ENCODE measurements around the gene JAM3. TPM values are rescaled to one million over a fixed set of nuclear protein-coding genes. Genes with fewer than 3 reads are reported as not detected.

Gene JAM3
- total and polyA plus RNA-seq, 2 of the 8 experiments (the other 6 are each of a cell fraction or from before 2014, with no cell fraction given): 19.6 to 42.8 TPM

GRCh38 chr11:134045799-134046635 is 22.9 kb upstream of the JAM3 start:
- no peaks in the 10 kb centered on the region for H3K36me3 ChIP-seq (ENCODE audit: control insufficient read depth in 2 of 4, insufficient read depth in 4 of 4, low read length in 3 of 4)
- peaks cover 1 to 10% (median 6%) of the 10 kb centered on the region in 4 experiments; a peak in 6 of 7 replicates for H3K4me1 ChIP-seq (replicated peaks in 1 of 4; ENCODE audit: control insufficient read depth in 3 of 4, insufficient read depth in 4 of 4, low read length in 3 of 4)
- H2BK120ac ChIP-seq (replicated peaks; ENCODE audit: low read depth, low read length): no peak overlapping the region
- no peak overlapping the region for H3K4me3 ChIP-seq (ENCODE audit: extremely low read depth in 1 of 4, insufficient read depth in 2 of 4, low read depth in 3 of 4, low read length in 4 of 4)
- CTCF ChIA-PET (ENCODE audit: partially characterized antibody): interaction anchor here (0.6 to 9.5 kb wide), 32 partner anchors 10 to 139 kb away, joined by 3 to 178 read pairs (median 6); no protein-coding TSS in a partner anchor
- no peak overlapping the region for H2BK20ac ChIP-seq (ENCODE audit: low read length)
- H3K23ac ChIP-seq (ENCODE audit: insufficient read length): no peak overlapping the region
- H3K14ac ChIP-seq (ENCODE audit: insufficient read length): no peak overlapping the region
- DNase-seq (ENCODE audit: low read depth in 1 of 2, low spot score in 2 of 2): no peak
- H3K56ac ChIP-seq (replicated peaks; ENCODE audit: insufficient read length, low read depth, low read length): no peak overlapping the region
- H3K4ac ChIP-seq (replicated peaks; ENCODE audit: insufficient read length, low read depth, low read length): no peak overlapping the region
- POLR2A ChIA-PET (ENCODE audit: partially characterized antibody): interaction anchor here (1.8 to 2.6 kb wide), 2 partner anchors 9 to 12 kb away, joined by 4 to 9 read pairs; no protein-coding TSS in a partner anchor
- no peaks in the 10 kb centered on the region for H3K9me3 ChIP-seq (ENCODE audit: insufficient read depth in 2 of 2, low read depth in 1 of 2, low read length in 1 of 2)
- H2AK5ac ChIP-seq (ENCODE audit: low read depth, low read length): no peak overlapping the region
- 0 out of 2 replicates have a peak overlapping the region, but pooled peaks have one; percentile 2 for H2BK12ac ChIP-seq (ENCODE audit: low read depth, low read length)
- TF ChIP-seq MAX (IDR thresholded peaks at IDR 0.05): no peak
- peak; percentile 72 to 78 for TF ChIP-seq RAD21 (IDR thresholded peaks at IDR 0.05 in 1 of 2, conservative IDR thresholded peaks at IDR 0.05 in 1 of 2; ENCODE audit: low read depth in 2 of 2, low read length in 2 of 2)
- TF ChIP-seq CTCF (IDR thresholded peaks at IDR 0.05; ENCODE audit: control extremely low read depth in 1 of 3, insufficient read depth in 1 of 3, low read depth in 1 of 3, low read length in 3 of 3): peak; percentile 73 to 77 (median 74)
- TF ChIP-seq EZH2 (IDR thresholded peaks at IDR 0.05; ENCODE audit: low read depth, low read length, severe bottlenecking): no peak
- no peaks in the 10 kb centered on the region; a peak in 2 of 7 replicates for H3K27me3 ChIP-seq (replicated peaks in 1 of 4; ENCODE audit: control insufficient read depth in 3 of 4, extremely low read depth in 1 of 4, insufficient read depth in 3 of 4, low read length in 3 of 4)
- H4K20me1 ChIP-seq (replicated peaks in 1 of 2; ENCODE audit: control insufficient read depth in 1 of 2, insufficient read depth in 2 of 2, low read length in 2 of 2): no peaks in the 10 kb centered on the region
- H2BK5ac ChIP-seq (ENCODE audit: low read depth, low read length): no peak overlapping the region
- no peaks in the 10 kb centered on the region for H3K23me2 ChIP-seq (ENCODE audit: low read depth, low read length)
- FAIRE-seq: no peak
- no peaks in the 10 kb centered on the region for H3K79me1 ChIP-seq (ENCODE audit: low read depth, low read length)
- no peak overlapping the region for H3K18ac ChIP-seq (ENCODE audit: extremely low read depth, low read length)
- H3K79me2 ChIP-seq (ENCODE audit: control insufficient read depth in 1 of 2, insufficient read depth in 2 of 2, low read length in 2 of 2): no peaks in the 10 kb centered on the region
- WGBS, 2 experiments (ENCODE audit: extremely low coverage in 1 of 2, insufficient coverage in 1 of 2, insufficient read length in 1 of 2, insufficient replicate concordance in 2 of 2, low coverage in 1 of 2, low lambda C conversion rate in 2 of 2, missing lambda C conversion rate in 1 of 2): 86% methylated on average over 25 of the region's 25 CpGs; no CpG with 5 or more reads in 1 of the 2 experiments
- no peak overlapping the region for H4K91ac ChIP-seq (replicated peaks; ENCODE audit: insufficient read length, low read length)
- peak overlapping the region; percentile 52 for H4K8ac ChIP-seq (ENCODE audit: extremely low read depth, insufficient read depth, low read length)
- H4K5ac ChIP-seq (ENCODE audit: insufficient read length, low read depth, low read length): no peak overlapping the region
- H3K9ac ChIP-seq (replicated peaks in 1 of 4; ENCODE audit: extremely low read depth in 1 of 4, low read depth in 3 of 4, low read length in 3 of 4): no peak overlapping the region
- H2AFZ ChIP-seq (ENCODE audit: low read length): 0 out of 2 replicates have a peak overlapping the region, but pooled peaks have one; percentile 63
- no peak overlapping the region for H3K27ac ChIP-seq (ENCODE audit: low read depth, low read length)
- H3K4me2 ChIP-seq (ENCODE audit: insufficient read depth in 1 of 2, low read depth in 2 of 2, low read length in 2 of 2): no peak overlapping the region; a peak in 1 of 4 replicates
- no peak overlapping the region for H2BK15ac ChIP-seq (ENCODE audit: low read length)

Data from H1 (cell line).